ENCODE data around the gene PSMA5.
"Not testable (repeated sequence)": the region's sequence is repeated elsewhere in the genome, so short reads cannot be mapped to it uniquely, and the experiment has no call there.

The PSMA5 gene

DNA sequence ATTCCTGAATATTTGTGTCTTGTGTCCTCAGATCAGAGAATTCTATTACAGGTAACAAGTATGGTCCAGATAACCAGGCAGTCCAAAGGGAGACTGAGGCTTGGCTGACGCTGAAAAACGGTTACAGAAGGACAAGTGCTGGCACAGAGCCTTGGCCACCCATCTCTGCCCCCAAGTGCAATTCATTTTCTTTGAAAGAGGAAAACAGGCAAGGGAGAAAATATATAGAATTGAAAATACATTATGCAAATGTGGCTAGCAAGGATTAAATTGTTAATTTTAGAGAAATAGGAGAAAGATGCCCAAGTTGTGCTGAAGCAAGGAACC, 29.8 kb downstream of the PSMA5 start:
- Histone ChIP-seq H3K9me3 (ENCODE audit: control insufficient read depth, insufficient read depth, low read length) (no peaks in the 10 kb centered on the region), H3K9ac (ENCODE audit: low read depth, low read length) (no peak overlapping the region), H3K4me3 (ENCODE audit: low read depth, low read length) (peak overlapping the region; percentile 66), H3K4me1 (ENCODE audit: control insufficient read depth, insufficient read depth, low read length) (peaks cover 11% of the 10 kb centered on the region), H3K36me3 (ENCODE audit: control insufficient read depth, insufficient read depth, low read length) (no peaks in the 10 kb centered on the region), H3K27me3 (ENCODE audit: control insufficient read depth, insufficient read depth, low read length) (no peaks in the 10 kb centered on the region)

- Histone ChIP-seq H3K9me3 (ENCODE audit: control insufficient read depth, insufficient read depth, low read length) (no peaks in the 10 kb centered on the region), H3K4me1 (ENCODE audit: control insufficient read depth, insufficient read depth, low read length) (peaks cover 11% of the 10 kb centered on the region), H3K27me3 (ENCODE audit: control insufficient read depth, insufficient read depth, low read length) (no peaks in the 10 kb centered on the region), H3K36me3 (ENCODE audit: control insufficient read depth, insufficient read depth, low read length) (no peaks in the 10 kb centered on the region), H3K4me3 (ENCODE audit: low read depth, low read length) (peak overlapping the region; percentile 66), H3K9ac (ENCODE audit: low read depth, low read length) (no peak overlapping the region)
Measured at GRCh38 chr1:109395602-109396512, 30.4 kb downstream of the PSMA5 start.

GRCh38 chr1:109395282-109395599, 31.0 kb downstream of the PSMA5 start:
- not testable (repeated sequence) for H3K36me3 ChIP-seq (ENCODE audit: control insufficient read depth, insufficient read depth, low read length); H3K27me3 ChIP-seq (ENCODE audit: control insufficient read depth, insufficient read depth, low read length); H3K9ac ChIP-seq (ENCODE audit: low read depth, low read length); H3K4me3 ChIP-seq (ENCODE audit: low read depth, low read length); H3K9me3 ChIP-seq (ENCODE audit: control insufficient read depth, insufficient read depth, low read length)
- peaks cover 11% of the 10 kb centered on the region for H3K4me1 ChIP-seq (ENCODE audit: control insufficient read depth, insufficient read depth, low read length)

DNA sequence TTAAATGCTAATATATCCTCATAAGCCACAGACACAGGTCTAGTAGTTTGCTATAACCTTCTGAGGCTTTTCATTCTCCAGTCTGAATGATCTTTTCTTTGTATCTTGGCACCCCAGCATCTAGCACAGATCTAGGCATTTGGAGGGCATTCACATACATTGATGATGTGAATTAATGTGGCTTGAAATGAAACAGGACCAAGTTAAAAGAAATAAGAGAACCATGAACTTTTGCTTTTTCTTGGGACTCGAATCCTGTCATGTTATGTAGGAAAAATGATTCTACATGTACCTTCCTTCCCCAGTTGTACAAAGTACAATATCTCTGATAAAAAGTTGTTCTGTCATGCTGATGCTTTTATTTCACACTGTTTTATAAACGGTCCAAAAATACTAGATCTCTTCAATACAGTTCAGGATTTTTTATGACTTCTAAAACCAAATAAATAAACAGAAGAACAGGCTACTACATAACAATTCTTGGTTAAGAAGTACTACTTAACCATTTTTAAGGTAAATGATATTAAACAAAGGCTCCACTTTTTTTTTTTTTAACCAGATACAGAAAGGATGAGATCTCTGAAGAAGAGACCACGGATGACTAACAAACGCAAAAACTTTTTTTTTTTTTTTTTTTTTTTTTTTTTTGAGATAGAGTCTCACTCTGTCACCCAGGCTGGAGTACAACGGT, 31.5 kb downstream of the PSMA5 start:
- H3K36me3 ChIP-seq (ENCODE audit: control insufficient read depth, insufficient read depth, low read length) = no peaks in the 10 kb centered on the region
- H3K4me3 ChIP-seq (ENCODE audit: low read depth, low read length) = no peak overlapping the region
- no peaks in the 10 kb centered on the region for H3K27me3 ChIP-seq (ENCODE audit: control insufficient read depth, insufficient read depth, low read length)
- peaks cover 11% of the 10 kb centered on the region for H3K4me1 ChIP-seq (ENCODE audit: control insufficient read depth, insufficient read depth, low read length)
- H3K9ac ChIP-seq (ENCODE audit: low read depth, low read length) = no peak overlapping the region
- no peaks in the 10 kb centered on the region for H3K9me3 ChIP-seq (ENCODE audit: control insufficient read depth, insufficient read depth, low read length)

- Histone ChIP-seq H3K4me1 (ENCODE audit: control insufficient read depth, insufficient read depth, low read length) (peaks cover 6% of the 10 kb centered on the region), H3K9ac (ENCODE audit: low read depth, low read length) (no peak overlapping the region), H3K9me3 (ENCODE audit: control insufficient read depth, insufficient read depth, low read length) (no peaks in the 10 kb centered on the region), H3K4me3 (ENCODE audit: low read depth, low read length) (no peak overlapping the region), H3K36me3 (ENCODE audit: control insufficient read depth, insufficient read depth, low read length) (no peaks in the 10 kb centered on the region), H3K27me3 (ENCODE audit: control insufficient read depth, insufficient read depth, low read length) (no peaks in the 10 kb centered on the region)
Measured at GRCh38 chr1:109393617-109394233, 32.5 kb downstream of the PSMA5 start.

GRCh38 chr1:109392788-109393616, 33.2 kb downstream of the PSMA5 start:
- H3K4me1 ChIP-seq (ENCODE audit: control insufficient read depth, insufficient read depth, low read length) = peaks cover 6% of the 10 kb centered on the region
- H3K9ac ChIP-seq (ENCODE audit: low read depth, low read length) = no peak overlapping the region
- no peaks in the 10 kb centered on the region for H3K9me3 ChIP-seq (ENCODE audit: control insufficient read depth, insufficient read depth, low read length)
- no peaks in the 10 kb centered on the region for H3K36me3 ChIP-seq (ENCODE audit: control insufficient read depth, insufficient read depth, low read length)
- no peaks in the 10 kb centered on the region for H3K27me3 ChIP-seq (ENCODE audit: control insufficient read depth, insufficient read depth, low read length)
- no peak overlapping the region for H3K4me3 ChIP-seq (ENCODE audit: low read depth, low read length)

DNA sequence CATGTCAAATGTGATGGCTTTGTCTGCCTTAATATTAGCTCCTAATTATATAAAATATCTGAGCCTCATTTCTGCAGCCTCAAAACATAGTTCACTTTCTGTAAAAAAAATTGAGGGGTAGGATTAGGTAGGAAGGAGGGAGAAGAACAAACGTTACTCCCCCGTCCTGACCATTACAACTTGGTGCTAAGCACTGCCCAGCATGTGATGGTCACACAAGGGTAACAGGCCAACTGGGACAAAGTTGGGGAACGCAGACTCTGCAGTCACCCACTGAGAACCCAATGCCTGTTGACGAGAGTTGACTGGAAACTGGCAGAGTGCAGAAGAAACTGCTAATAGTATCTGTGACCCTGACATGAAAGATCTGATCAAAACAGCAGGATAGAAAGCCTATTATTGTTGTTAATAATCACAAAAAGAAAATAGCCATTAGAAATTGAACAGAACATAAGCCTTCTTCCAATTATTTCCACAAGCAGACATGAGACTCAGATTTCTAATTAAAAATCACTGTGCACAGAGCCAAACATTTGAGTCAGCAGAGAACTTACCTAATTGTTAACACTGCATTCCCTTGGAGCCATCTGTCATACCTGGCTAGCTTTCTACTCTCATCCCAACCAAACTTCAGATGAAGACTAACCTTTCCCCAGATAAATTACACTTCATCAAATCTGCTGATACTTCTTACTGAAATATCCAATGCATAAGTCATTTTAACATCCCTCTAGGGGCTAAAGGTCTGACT, 34.0 kb downstream of the PSMA5 start:
- Histone ChIP-seq H3K4me3 (ENCODE audit: low read depth, low read length) (no peak overlapping the region), H3K9ac (ENCODE audit: low read depth, low read length) (no peak overlapping the region), H3K9me3 (ENCODE audit: control insufficient read depth, insufficient read depth, low read length) (no peaks in the 10 kb centered on the region), H3K4me1 (ENCODE audit: control insufficient read depth, insufficient read depth, low read length) (peaks cover 6% of the 10 kb centered on the region), H3K27me3 (ENCODE audit: control insufficient read depth, insufficient read depth, low read length) (no peaks in the 10 kb centered on the region), H3K36me3 (ENCODE audit: control insufficient read depth, insufficient read depth, low read length) (no peaks in the 10 kb centered on the region)

- no peaks in the 10 kb centered on the region for H3K36me3 ChIP-seq (ENCODE audit: control insufficient read depth, insufficient read depth, low read length)
- H3K9ac ChIP-seq (ENCODE audit: low read depth, low read length) = no peak overlapping the region
- H3K9me3 ChIP-seq (ENCODE audit: control insufficient read depth, insufficient read depth, low read length) = no peaks in the 10 kb centered on the region
- H3K4me1 ChIP-seq (ENCODE audit: control insufficient read depth, insufficient read depth, low read length) = peaks cover 6% of the 10 kb centered on the region
- no peak overlapping the region for H3K4me3 ChIP-seq (ENCODE audit: low read depth, low read length)
- no peaks in the 10 kb centered on the region for H3K27me3 ChIP-seq (ENCODE audit: control insufficient read depth, insufficient read depth, low read length)
Measured at GRCh38 chr1:109391626-109392025, 34.6 kb downstream of the PSMA5 start.

DNA sequence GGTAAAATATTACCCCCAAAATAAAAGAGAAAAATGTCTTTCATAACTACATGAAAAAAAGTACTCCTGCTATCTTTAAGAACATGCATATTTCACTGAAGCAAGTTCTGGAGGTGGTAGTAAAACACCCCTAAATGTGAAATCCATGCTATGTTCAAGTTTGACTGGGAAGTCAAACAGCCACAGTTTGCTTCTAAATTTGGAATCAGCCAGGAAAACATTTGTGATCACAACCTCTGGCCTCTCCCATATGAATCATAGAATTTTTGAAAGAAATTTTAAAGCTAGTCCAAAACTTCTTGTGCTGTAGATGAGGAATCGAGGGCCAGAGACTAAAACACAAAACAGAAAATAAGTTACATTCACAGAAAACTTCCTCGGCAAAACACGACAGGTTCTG, 35.1 kb downstream of the PSMA5 start:
- no peaks in the 10 kb centered on the region for H3K36me3 ChIP-seq (ENCODE audit: control insufficient read depth, insufficient read depth, low read length)
- H3K9ac ChIP-seq (ENCODE audit: low read depth, low read length) = no peak overlapping the region
- no peak overlapping the region for H3K4me3 ChIP-seq (ENCODE audit: low read depth, low read length)
- H3K27me3 ChIP-seq (ENCODE audit: control insufficient read depth, insufficient read depth, low read length) = no peaks in the 10 kb centered on the region
- peaks cover 1% of the 10 kb centered on the region for H3K4me1 ChIP-seq (ENCODE audit: control insufficient read depth, insufficient read depth, low read length)
- H3K9me3 ChIP-seq (ENCODE audit: control insufficient read depth, insufficient read depth, low read length) = no peaks in the 10 kb centered on the region

DNA sequence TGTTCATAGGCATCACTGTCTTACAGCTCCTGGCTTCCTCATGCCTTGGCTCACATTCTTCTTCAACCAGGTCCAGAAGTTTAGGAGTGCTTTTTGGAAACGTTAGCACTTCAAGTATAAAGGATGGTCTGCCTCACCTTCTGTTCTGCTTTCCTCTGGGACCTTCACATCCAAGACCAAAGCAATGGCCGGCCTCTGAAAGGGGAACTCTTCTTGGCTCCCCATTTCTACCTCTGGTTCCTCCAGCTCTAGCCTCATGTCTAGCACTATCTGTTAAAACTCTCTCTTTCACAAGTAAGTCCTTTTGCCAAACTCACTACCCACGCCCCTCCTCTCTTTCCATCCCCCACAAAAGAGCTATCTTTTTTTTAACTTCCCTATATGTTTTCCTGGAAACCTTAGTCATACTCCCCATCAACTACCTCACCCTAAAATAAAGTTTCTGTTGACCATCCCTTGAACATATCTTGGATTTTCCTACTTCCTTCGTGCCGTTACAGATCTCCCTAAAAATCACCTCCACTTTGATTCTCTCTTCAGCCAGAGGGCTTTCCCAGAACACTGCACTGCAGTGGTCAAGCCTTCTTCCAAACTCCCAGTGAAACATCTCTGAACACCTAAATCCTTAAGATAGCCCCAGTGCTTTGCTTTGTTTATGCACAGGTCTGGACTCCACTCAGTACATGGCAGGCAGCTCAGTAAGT, 36.5 kb downstream of the PSMA5 start:
- H3K4me1 ChIP-seq (ENCODE audit: control insufficient read depth, insufficient read depth, low read length) = no peaks in the 10 kb centered on the region
- no peaks in the 10 kb centered on the region for H3K36me3 ChIP-seq (ENCODE audit: control insufficient read depth, insufficient read depth, low read length)
- no peaks in the 10 kb centered on the region for H3K9me3 ChIP-seq (ENCODE audit: control insufficient read depth, insufficient read depth, low read length)
- H3K9ac ChIP-seq (ENCODE audit: low read depth, low read length) = no peak overlapping the region
- no peaks in the 10 kb centered on the region for H3K27me3 ChIP-seq (ENCODE audit: control insufficient read depth, insufficient read depth, low read length)
- H3K4me3 ChIP-seq (ENCODE audit: low read depth, low read length) = no peak overlapping the region

Data from iPS-15b (cell line).